ENCODE measurements around the gene ACTL6B.

ACTL6B gene

DNA sequence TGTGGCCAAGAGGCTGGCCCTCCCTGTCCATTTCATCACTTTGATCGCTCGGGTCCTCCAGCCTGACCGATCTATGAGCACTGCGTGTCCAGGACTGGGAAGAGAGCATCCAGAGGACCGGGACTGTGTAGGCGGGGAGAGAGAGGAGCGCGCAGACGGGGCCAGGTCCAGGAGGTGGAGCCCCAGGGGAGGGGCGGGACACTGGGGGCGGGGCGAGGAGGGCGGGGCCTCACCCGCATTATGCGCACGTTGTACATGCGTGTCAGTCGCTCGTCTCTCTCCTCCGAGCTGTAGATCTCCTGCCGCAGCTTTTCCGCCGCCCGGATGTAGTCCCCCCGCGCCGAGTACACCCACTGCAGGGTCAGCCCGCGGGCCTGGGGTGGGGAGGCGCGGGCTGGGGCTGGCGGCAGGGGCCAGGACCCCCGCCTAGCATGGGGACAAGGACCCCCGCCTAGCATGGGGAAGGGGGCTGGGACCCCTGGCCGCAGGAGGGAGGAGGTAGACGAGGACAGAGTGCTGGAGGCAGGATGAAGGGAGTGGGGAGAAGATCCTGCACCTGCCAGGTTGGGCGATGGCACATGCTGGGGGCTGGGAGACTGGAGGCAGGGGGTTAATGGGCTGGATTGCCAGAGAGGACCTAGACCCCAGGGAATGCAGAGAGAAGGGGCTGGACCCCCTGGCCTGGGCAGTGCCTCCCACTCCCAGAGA lies 29.6 kb downstream of the ACTL6B start:
- peak; percentile 68 for DNase-seq

DNA sequence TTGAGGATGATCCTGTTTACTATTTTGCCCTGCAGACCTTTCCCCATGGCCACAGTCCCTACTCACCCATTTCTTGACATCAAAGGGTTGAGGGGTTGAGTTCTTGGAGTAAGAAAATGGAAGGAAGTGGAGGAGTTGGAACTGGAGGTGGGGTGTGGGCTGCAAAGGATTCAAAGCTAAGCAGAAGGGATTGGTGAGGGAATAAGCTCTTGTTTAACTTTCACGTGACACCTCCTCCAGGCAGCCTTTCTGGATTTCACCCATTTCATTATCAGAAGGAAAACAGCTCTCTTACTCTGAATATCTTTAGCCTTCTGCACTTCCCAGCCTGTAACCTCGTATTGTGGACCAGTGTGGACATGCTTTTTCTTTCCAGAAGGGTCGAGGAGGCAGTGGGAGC lies 30.2 kb downstream of the ACTL6B start:
- no peak for DNase-seq

GRCh38 chr7:100623951-100624824 lies 32.1 kb downstream of the ACTL6B start:
- DNase-seq: no peak

DNA sequence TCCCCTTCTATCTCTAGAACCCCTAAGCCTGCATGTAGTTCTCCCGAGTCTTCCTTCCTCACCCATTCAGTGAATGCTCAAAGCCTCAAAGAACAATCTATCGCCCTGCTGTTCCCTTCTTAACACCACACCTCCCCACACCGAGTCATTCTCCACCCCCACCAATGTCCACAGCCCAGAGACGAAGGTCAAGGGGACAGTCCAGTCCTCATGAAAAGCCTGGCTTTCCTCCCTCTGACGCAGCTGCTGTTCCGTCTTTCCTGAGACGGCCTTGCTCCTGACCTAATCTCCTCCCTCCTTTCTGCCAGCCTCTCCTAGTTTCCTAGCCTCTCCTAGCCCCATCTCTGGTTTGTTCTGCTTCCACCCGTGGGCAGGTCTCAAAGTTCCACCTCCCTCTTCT lies 34.7 kb downstream of the ACTL6B start:
- DNase-seq: no peak

DNA sequence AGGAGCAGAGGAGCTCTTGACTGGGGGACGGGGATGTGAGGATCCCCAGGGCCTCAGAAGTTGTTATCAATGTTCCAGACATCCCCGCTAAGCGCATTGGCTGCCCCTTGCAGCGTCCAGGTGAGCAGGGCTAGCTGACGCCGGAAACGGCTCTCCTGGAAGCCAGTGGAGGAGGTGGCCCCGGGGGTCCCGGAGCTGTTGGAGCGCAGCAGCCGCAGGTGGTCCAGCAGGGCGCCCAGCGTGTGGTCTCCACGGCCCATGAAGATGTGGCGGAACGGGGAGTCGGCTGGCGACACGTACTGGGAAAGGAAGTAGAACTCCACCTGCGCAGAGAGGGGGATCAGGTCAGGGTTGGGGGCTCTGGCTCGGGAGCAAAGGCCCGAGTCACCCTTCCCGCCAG lies 35.4 kb downstream of the ACTL6B start:
- DNase-seq: no peak

- no peak for DNase-seq
These were observed 36.0 kb downstream of the ACTL6B start for GRCh38 chr7:100620239-100620638.

- DNase-seq: no peak
These were observed 41.9 kb downstream of the ACTL6B start for GRCh38 chr7:100614308-100614861.

- no peak for DNase-seq
These were observed 42.7 kb downstream of the ACTL6B start for GRCh38 chr7:100613412-100614175.

DNA sequence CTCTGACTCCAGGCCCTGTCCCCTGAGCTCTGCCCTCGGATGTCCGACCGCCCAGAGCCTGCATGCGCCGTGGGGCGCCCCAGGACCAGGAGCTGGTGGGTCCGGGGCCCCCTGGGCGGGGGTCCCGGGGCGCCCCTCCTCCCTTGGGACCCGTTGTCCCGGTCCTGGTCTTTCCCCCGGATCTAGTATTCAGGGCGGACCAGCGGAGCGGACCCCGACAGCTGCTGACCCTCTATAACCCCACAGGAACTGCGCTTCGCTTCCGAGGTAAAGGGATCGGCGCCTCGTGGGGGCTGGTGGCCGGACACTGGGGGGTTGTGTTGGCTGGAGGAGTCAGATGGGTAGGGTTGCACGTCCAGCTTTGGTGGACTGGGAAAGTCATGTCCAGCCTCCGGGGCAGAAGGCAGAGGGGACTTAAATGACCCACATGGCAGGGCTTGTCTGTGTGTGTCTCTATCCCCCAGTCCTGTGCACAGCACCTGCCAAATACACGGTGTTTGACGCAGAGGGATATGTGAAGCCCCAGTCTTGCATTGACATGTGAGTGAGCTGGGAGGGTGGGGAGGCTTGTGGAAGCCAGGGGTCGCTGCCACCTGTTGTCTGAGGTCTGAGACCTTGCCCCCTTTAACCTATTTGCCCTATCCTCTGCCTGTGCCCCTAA lies 43.4 kb downstream of the ACTL6B start:
- DNase-seq: no peak

- DNase-seq: peak; percentile 97
These were observed 44.1 kb downstream of the ACTL6B start, which contains the start of gene MOSPD3 for GRCh38 chr7:100611983-100612729. TSS of gene MOSPD3 (plus strand) at chr7:100612540. CDS start at chr7:100612792, 252 bp downstream.

DNA sequence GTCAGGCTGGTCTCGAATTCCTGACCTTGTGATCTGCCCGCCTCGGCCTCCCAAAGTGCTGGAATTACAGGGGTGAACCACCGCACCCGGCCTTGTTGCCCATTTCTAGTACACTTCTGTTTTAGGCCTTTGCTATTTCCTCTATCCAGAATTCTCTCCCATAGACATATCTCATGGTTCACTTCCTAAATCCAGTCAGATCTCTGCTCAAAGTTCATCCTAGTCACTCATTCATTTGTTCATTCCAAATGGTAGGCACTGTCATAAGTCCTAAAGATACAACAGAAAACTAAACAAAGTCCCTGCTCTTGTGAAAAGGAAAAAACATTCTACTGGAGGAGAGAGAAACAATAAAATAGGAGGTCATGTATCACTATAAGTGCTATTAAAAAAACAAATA lies 46.3 kb downstream of the ACTL6B start:
- no peak for DNase-seq

- no peak for DNase-seq
These were observed 49.1 kb downstream of the ACTL6B start for GRCh38 chr7:100607111-100607510.

GRCh38 chr7:100606313-100606712 lies 49.9 kb downstream of the ACTL6B start:
- no peak for DNase-seq

GRCh38 chr7:100604976-100605911 lies 51.0 kb downstream of the ACTL6B start:
- DNase-seq: no peak

DNA sequence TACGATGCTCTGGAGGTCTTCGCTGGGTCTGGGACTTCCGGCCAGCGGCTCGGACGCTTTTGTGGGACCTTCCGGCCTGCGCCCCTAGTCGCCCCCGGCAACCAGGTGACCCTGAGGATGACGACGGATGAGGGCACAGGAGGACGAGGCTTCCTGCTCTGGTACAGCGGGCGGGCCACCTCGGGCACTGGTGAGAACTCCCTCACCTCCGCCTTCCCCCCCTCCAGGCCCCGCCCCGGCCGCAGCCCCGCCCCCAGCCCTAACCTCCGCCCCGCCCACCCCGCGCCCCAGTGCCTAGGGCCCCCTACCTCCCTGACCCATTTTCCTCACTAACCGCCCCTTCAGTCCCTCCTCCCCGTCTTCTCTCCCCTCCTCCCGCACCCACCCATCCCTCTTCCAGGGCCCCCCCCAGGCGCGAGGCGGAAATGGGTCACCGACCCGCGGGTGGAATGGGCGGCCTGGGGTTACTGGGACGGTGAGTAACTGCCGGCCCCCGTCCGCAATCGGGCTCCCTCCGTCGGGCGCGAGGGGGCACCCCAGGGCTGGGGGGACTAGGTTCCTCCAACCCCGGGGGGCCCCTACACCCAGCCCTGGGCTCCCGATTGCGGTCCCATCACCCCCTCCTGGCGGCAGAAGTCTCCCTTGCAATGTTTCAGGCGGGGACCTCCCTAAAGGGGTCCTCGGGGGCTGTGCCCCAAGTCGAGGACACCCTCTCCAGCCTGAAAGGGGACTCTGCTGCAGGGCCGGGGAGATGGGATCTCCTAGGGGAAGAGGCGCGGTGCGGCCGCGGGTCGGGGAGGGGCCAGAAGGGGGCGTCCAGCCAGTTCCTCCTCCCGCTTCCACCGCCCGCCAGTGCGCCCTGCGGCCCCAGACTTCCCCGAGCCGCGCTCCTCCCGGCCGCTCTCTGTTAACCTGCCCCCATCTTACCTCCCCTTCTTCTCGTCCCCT lies 51.9 kb downstream of the ACTL6B start:
- peak; percentile 36 for DNase-seq

DNA sequence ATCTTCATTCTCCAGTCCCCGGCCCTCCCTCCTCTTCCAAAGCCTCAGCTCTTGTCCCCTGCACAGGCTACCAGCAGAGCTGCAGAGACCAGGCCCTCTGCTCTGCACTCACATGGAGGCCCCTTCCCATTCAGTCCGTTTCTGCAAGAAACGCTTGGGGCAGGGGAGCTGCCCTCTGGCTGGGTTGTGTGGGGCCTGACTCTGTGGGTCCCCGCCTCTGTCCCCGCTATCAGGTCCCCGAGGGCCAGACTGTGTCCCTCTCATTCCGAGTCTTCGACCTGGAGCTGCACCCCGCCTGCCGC lies 52.6 kb downstream of the ACTL6B start:
- no peak for DNase-seq

DNA sequence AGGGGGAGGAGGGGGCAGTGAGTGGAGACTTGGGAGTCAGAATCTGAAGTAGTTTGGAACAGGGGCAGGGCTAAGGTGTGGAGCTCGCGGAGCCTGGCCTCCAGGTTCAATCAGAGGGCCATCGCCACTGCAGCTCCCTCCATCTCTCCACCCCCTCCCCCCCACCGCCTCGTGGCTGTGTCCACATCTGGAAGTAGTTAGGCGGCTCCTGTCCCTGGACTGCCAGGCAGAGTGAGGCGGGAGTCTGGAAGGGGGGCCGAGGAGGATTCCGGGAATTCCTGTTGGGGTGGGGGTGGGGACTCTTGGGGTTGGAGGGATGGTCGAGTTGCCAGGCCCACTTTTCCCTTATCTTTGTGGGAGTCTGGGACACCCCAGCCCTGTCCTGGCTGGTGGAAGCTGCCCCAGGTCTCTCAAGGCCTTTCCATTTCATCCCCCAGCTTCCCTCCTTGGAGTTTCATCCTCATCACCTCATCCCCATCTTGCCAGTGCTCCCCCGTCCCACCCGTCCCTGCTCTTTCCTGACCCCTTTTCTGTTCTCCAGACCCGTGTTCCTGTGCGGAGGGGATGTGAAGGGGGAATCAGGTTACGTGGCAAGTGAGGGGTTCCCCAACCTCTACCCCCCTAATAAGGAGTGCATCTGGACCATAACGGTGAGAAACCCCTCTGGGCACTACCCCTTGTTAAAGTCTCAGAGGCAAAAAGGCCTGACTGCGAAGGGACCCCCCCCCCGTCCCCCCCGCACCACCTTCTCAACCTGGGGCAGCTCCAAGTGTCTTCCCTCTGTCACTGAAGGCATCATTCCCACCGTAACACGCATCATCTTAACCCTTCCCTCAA lies 53.1 kb downstream of the ACTL6B start:
- DNase-seq: no peak

GRCh38 chr7:100600730-100601038 lies 55.6 kb downstream of the ACTL6B start:
- no peak for DNase-seq

Data from SHP77 treated with DMSO at 0.1 percent for 48 hours (cell line).